Mesothelial cell of epicardium (in vitro differentiated cells): ENCODE measurements around the gene GPR135. TPM values are rescaled to one million over a fixed set of nuclear protein-coding genes. Genes with fewer than 3 reads are reported as not detected.

ENCODE experiments used
- DNase-seq, 2 experiments: peaks; one replicate each; pipeline ENCODE4 v3.0.0; 2021; ENCODE audit warnings: low spot score in 2 of 2; ENCODE audit not compliant: unreplicated experiment in 2 of 2
- H3K27ac Mint-ChIP-seq: 2 replicates; pipeline ENCODE4 v1.8.0; 2021; ENCODE audit warnings: mixed read lengths
- H3K27me3 Mint-ChIP-seq: 2 replicates; pipeline ENCODE4 v1.8.0; 2021; ENCODE audit warnings: low read depth, mixed read lengths
- H3K36me3 Mint-ChIP-seq: 2 replicates; pipeline ENCODE4 v1.8.0; 2021; ENCODE audit warnings: mixed read lengths
- H3K4me1 Mint-ChIP-seq: 2 replicates; pipeline ENCODE4 v1.8.0; 2021; ENCODE audit warnings: mixed read lengths
- H3K4me3 Mint-ChIP-seq: 2 replicates; pipeline ENCODE4 v1.8.0; 2021; ENCODE audit warnings: mild to moderate bottlenecking, moderate library complexity, mixed read lengths
- H3K9me3 Mint-ChIP-seq: 2 replicates; pipeline ENCODE4 v1.8.0; 2021; ENCODE audit warnings: mixed read lengths
- CTCF ChIP-seq: fragments of 200-600 bp; sonication (generic); IDR thresholded peaks from one replicate; pipeline ENCODE4 v1.5.0; 2021; ENCODE audit warnings: antibody characterized with exemption; ENCODE audit not compliant: unreplicated experiment
- total RNA-seq: library from RNA; stranded (reverse); gene quantifications from 3 replicates; pipeline ENCODE4 v1.2.1, GENCODE V29; 2021

Gene GPR135
- total RNA-seq, 1 donor from 2014 or later: 4.2 TPM

- Mint-ChIP-seq H3K27me3 (peaks cover 4% of the 10 kb centered on the region), H3K4me3 (no peak overlapping the region), H3K36me3 (no peaks in the 10 kb centered on the region), H3K27ac (no peak overlapping the region), H3K4me1 (peaks cover 10% of the 10 kb centered on the region), H3K9me3 (no peaks in the 10 kb centered on the region)
- DNase-seq: no peak
- no peak for TF ChIP-seq CTCF
Measured at GRCh38 chr14:59427653-59428580, 37.3 kb downstream of the GPR135 start.

GRCh38 chr14:59425322-59425935 is 39.8 kb downstream of the GPR135 start:
- Mint-ChIP-seq H3K27ac (no peak overlapping the region), H3K27me3 (peaks cover 4% of the 10 kb centered on the region)

GRCh38 chr14:59424341-59425071 is 40.7 kb downstream of the GPR135 start:
- H3K36me3 Mint-ChIP-seq: no peaks in the 10 kb centered on the region
- no peak for DNase-seq
- peaks cover 4% of the 10 kb centered on the region for H3K27me3 Mint-ChIP-seq
- H3K4me1 Mint-ChIP-seq: peaks cover 10% of the 10 kb centered on the region
- H3K9me3 Mint-ChIP-seq: no peaks in the 10 kb centered on the region
- H3K27ac Mint-ChIP-seq: no peak overlapping the region
- no peak for TF ChIP-seq CTCF
- no peak overlapping the region for H3K4me3 Mint-ChIP-seq

More at GRCh38 chr14:59425322-59425935, 39.8 kb downstream of the GPR135 start:
- no peak for DNase-seq
- TF ChIP-seq CTCF: no peak
- Mint-ChIP-seq H3K9me3 (no peaks in the 10 kb centered on the region), H3K4me3 (no peak overlapping the region), H3K36me3 (no peaks in the 10 kb centered on the region), H3K4me1 (peaks cover 10% of the 10 kb centered on the region)

GRCh38 chr14:59422069-59422881 is 42.9 kb downstream of the GPR135 start:
- peaks cover 4% of the 10 kb centered on the region for H3K27me3 Mint-ChIP-seq
- no peaks in the 10 kb centered on the region for H3K36me3 Mint-ChIP-seq

More at GRCh38 chr14:59422069-59422881, 42.9 kb downstream of the GPR135 start:
- no peak for TF ChIP-seq CTCF
- Mint-ChIP-seq H3K4me3 (no peak overlapping the region), H3K27ac (no peak overlapping the region), H3K4me1 (peaks cover 10% of the 10 kb centered on the region), H3K9me3 (no peaks in the 10 kb centered on the region)
- DNase-seq: no peak
